ENCODE measurements around the gene TEX19.

TEX19 gene

GRCh38 chr17:82390860-82391435 lies 31.9 kb downstream of the TEX19 start:
- DNase-seq (ENCODE audit: low spot score) = no peak

- DNase-seq (ENCODE audit: low spot score) = no peak
Measured at GRCh38 chr17:82391496-82392066, 32.5 kb downstream of the TEX19 start.

GRCh38 chr17:82392209-82392920 lies 33.3 kb downstream of the TEX19 start:
- no peak for DNase-seq (ENCODE audit: low spot score)

GRCh38 chr17:82392941-82393340 lies 33.9 kb downstream of the TEX19 start:
- no peak for DNase-seq (ENCODE audit: low spot score)

GRCh38 chr17:82394278-82394677 lies 35.2 kb downstream of the TEX19 start:
- DNase-seq (ENCODE audit: low spot score) = no peak

GRCh38 chr17:82396601-82397435 lies 37.8 kb downstream of the TEX19 start:
- DNase-seq (ENCODE audit: low spot score) = no peak

- no peak for DNase-seq (ENCODE audit: low spot score)
Measured at GRCh38 chr17:82397449-82398335, 38.6 kb downstream of the TEX19 start.

- DNase-seq (ENCODE audit: low spot score) = no peak
Measured at GRCh38 chr17:82399041-82399441, 40.0 kb downstream of the TEX19 start.

GRCh38 chr17:82399601-82400101 lies 40.6 kb downstream of the TEX19 start:
- no peak for DNase-seq (ENCODE audit: low spot score)

- DNase-seq (ENCODE audit: low spot score) = no peak
Measured at GRCh38 chr17:82400206-82400605, 41.2 kb downstream of the TEX19 start.

- DNase-seq (ENCODE audit: low spot score) = no peak
Measured at GRCh38 chr17:82400830-82401229, 41.8 kb downstream of the TEX19 start.

GRCh38 chr17:82402865-82403264 lies 43.8 kb downstream of the TEX19 start:
- peak; percentile 64 for DNase-seq (ENCODE audit: low spot score)

- DNase-seq (ENCODE audit: low spot score) = no peak
Measured at GRCh38 chr17:82403662-82404660, 44.9 kb downstream of the TEX19 start.

GRCh38 chr17:82405051-82405450 lies 46.0 kb downstream of the TEX19 start:
- no peak for DNase-seq (ENCODE audit: low spot score)

- DNase-seq (ENCODE audit: low spot score) = no peak
Measured at GRCh38 chr17:82406131-82406671, 47.2 kb downstream of the TEX19 start.

- DNase-seq (ENCODE audit: low spot score) = no peak
Measured at GRCh38 chr17:82407255-82407654, 48.2 kb downstream of the TEX19 start.

- no peak for DNase-seq (ENCODE audit: low spot score)
Measured at GRCh38 chr17:82408288-82408937, 49.4 kb downstream of the TEX19 start.

- DNase-seq (ENCODE audit: low spot score) = no peak
Measured at GRCh38 chr17:82408938-82409318, 49.9 kb downstream of the TEX19 start.

- DNase-seq (ENCODE audit: low spot score) = no peak
Measured at GRCh38 chr17:82410014-82410716, 51.1 kb downstream of the TEX19 start.
